NB4 (cell line): ENCODE data around the gene AMPH.

Experiments
- DNase-seq: peaks from one replicate; pipeline ENCODE4 v3.0.0; 2010; ENCODE audit warnings: low read depth
- H3K4me3 ChIP-seq: one replicate; pipeline ENCODE4 v1.5.1; 2011; ENCODE audit warnings: mild to moderate bottlenecking, low read depth, low read length, moderate library complexity
- CTCF ChIP-seq: IDR thresholded peaks from one replicate; pipeline ENCODE4 v1.5.1; 2012; ENCODE audit warnings: low read depth, low read length
- MAX ChIP-seq: IDR thresholded peaks from 2 replicates; pipeline ENCODE4 v1.6.1; 2011; ENCODE audit warnings: low read depth, low read length
- MYC ChIP-seq: IDR thresholded peaks from 2 replicates; pipeline ENCODE4 v1.6.1; 2011; ENCODE audit warnings: low read depth, low read length
- POLR2A ChIP-seq: IDR thresholded peaks from 2 replicates; pipeline ENCODE4 v1.6.1; 2011; ENCODE audit warnings: mild to moderate bottlenecking; ENCODE audit not compliant: insufficient read length; ENCODE audit errors: extremely low read depth

AMPH gene

GRCh38 chr7:38542156-38542555 lies 89.0 kb downstream of the AMPH start:
- TF ChIP-seq MYC (no peak), MAX (no peak), CTCF (no peak), POLR2A (no peak)
- DNase-seq, result no peak
- H3K4me3 ChIP-seq, result no peak overlapping the region

GRCh38 chr7:38541440-38541839 lies 89.7 kb downstream of the AMPH start:
- no peak overlapping the region for H3K4me3 ChIP-seq
- TF ChIP-seq MAX (no peak), MYC (no peak), CTCF (no peak)
- no peak for DNase-seq

GRCh38 chr7:38539477-38540081 lies 91.6 kb downstream of the AMPH start:
- H3K4me3 ChIP-seq, result no peak overlapping the region
- TF ChIP-seq POLR2A (no peak), MYC (no peak), MAX (no peak), CTCF (no peak)
- DNase-seq, result no peak

- H3K4me3 ChIP-seq, result no peak overlapping the region
- no peak for DNase-seq
- TF ChIP-seq POLR2A, result no peak
- TF ChIP-seq MYC, result no peak
- TF ChIP-seq MAX, result no peak
- TF ChIP-seq CTCF, result no peak
Observed at GRCh38 chr7:38535073-38535472, 96.1 kb downstream of the AMPH start.

GRCh38 chr7:38525857-38526256 lies 105.3 kb downstream of the AMPH start:
- DNase-seq, result no peak
- H3K4me3 ChIP-seq, result no peak overlapping the region
- TF ChIP-seq MAX (no peak), CTCF (no peak), MYC (no peak), POLR2A (no peak)
